Glutamatergic neuron (in vitro differentiated cells): ENCODE measurements around the gene PRKAB1. TPM values are rescaled to one million over a fixed set of nuclear protein-coding genes. Genes with fewer than 3 reads are reported as not detected.

Experiments
- DNase-seq: peaks from one replicate; pipeline ENCODE4 v3.0.0; 2022
- H3K27ac Mint-ChIP-seq: one replicate; pipeline ENCODE4 v1.8.0; 2020; ENCODE audit warnings: mild to moderate bottlenecking, mixed read lengths, inconsistent platforms; ENCODE audit not compliant: unreplicated experiment
- H3K27me3 Mint-ChIP-seq: one replicate; pipeline ENCODE4 v1.8.0; 2020; ENCODE audit warnings: mild to moderate bottlenecking, moderate library complexity, mixed read lengths, inconsistent platforms; ENCODE audit not compliant: unreplicated experiment
- H3K36me3 Mint-ChIP-seq: one replicate; pipeline ENCODE4 v1.8.0; 2020; ENCODE audit warnings: mild to moderate bottlenecking, mixed read lengths, inconsistent platforms; ENCODE audit not compliant: unreplicated experiment
- H3K4me1 Mint-ChIP-seq: one replicate; pipeline ENCODE4 v1.8.0; 2020; ENCODE audit warnings: mild to moderate bottlenecking, low read depth, mixed read lengths, inconsistent platforms; ENCODE audit not compliant: unreplicated experiment
- H3K4me3 Mint-ChIP-seq: one replicate; pipeline ENCODE4 v1.8.0; 2020; ENCODE audit warnings: mild to moderate bottlenecking, mixed read lengths, inconsistent platforms; ENCODE audit not compliant: unreplicated experiment
- H3K9me3 Mint-ChIP-seq: one replicate; pipeline ENCODE4 v1.8.0; 2020; ENCODE audit warnings: mild to moderate bottlenecking, moderate library complexity, mixed read lengths, inconsistent platforms; ENCODE audit not compliant: unreplicated experiment
- CTCF ChIP-seq: fragments of 200-600 bp; sonication (generic); IDR thresholded peaks from one replicate; pipeline ENCODE4 v1.5.0; 2021; ENCODE audit not compliant: partially characterized antibody, unreplicated experiment
- total RNA-seq: library from RNA; stranded (reverse); fragmentation: NEBNext Ultra II Directional; extraction: Animal tissue kit (Norgen Biotek cat#: 25700); gene quantifications from one replicate; pipeline ENCODE4 v1.2.1, GENCODE V29; 2021; ENCODE audit not compliant: unreplicated experiment

The PRKAB1 gene
- total RNA-seq, 1 donor from 2014 or later, result 37.5 TPM

- Mint-ChIP-seq H3K4me1 (no peaks in the 10 kb centered on the region), H3K4me3 (no peak overlapping the region), H3K27me3 (peaks cover 1% of the 10 kb centered on the region), H3K36me3 (no peaks in the 10 kb centered on the region), H3K27ac (no peak overlapping the region), H3K9me3 (no peaks in the 10 kb centered on the region)
- DNase-seq, result no peak
- no peak for TF ChIP-seq CTCF
Measured at GRCh38 chr12:119627019-119627643, 40.8 kb upstream of the PRKAB1 start.

GRCh38 chr12:119627686-119628085 is 40.2 kb upstream of the PRKAB1 start:
- no peaks in the 10 kb centered on the region for H3K4me1 Mint-ChIP-seq
- TF ChIP-seq CTCF, result no peak
- no peak for DNase-seq
- H3K27ac Mint-ChIP-seq, result no peak overlapping the region
- no peaks in the 10 kb centered on the region for H3K36me3 Mint-ChIP-seq
- peaks cover 1% of the 10 kb centered on the region for H3K27me3 Mint-ChIP-seq
- H3K9me3 Mint-ChIP-seq, result no peaks in the 10 kb centered on the region
- no peak overlapping the region for H3K4me3 Mint-ChIP-seq

DNA sequence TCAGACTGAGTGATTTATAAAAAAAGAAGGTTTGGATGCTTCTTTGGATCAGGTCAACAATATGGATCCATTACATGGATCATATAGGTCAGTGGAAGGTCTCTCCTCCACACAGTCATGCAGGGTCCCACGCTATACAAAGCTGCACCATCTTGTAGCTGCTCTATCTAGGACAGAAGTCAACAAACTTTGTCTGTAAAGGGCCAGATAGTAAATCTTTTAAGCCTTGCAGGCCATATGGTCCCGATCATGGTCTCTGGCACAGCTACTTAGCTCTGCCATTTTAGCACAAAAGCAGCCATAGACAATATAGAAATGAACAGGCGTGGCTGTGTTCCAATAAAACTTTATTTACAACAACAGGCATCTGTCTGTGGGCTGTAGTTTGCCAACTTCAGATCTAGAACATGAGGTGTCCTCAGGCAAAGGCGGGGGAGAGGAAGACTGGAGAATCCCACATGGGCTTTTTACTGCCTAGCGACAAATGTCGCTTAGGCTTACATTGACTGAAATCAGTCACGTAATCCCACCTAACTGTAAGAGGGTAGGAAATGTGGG is 37.6 kb upstream of the PRKAB1 start:
- H3K27ac Mint-ChIP-seq, result no peak overlapping the region
- no peak overlapping the region for H3K4me3 Mint-ChIP-seq
- no peaks in the 10 kb centered on the region for H3K9me3 Mint-ChIP-seq
- H3K36me3 Mint-ChIP-seq, result no peaks in the 10 kb centered on the region
- H3K27me3 Mint-ChIP-seq, result peaks cover 3% of the 10 kb centered on the region
- TF ChIP-seq CTCF, result no peak
- no peak for DNase-seq
- H3K4me1 Mint-ChIP-seq, result no peaks in the 10 kb centered on the region

GRCh38 chr12:119630962-119631550 is 36.9 kb upstream of the PRKAB1 start:
- Mint-ChIP-seq H3K9me3 (no peaks in the 10 kb centered on the region), H3K27ac (no peak overlapping the region), H3K27me3 (peaks cover 5% of the 10 kb centered on the region), H3K4me3 (no peak overlapping the region), H3K36me3 (no peaks in the 10 kb centered on the region), H3K4me1 (no peaks in the 10 kb centered on the region)
- TF ChIP-seq CTCF, result no peak
- DNase-seq, result no peak

- Mint-ChIP-seq H3K4me1 (no peaks in the 10 kb centered on the region), H3K4me3 (no peak overlapping the region), H3K27ac (no peak overlapping the region), H3K36me3 (no peaks in the 10 kb centered on the region), H3K27me3 (peaks cover 3% of the 10 kb centered on the region), H3K9me3 (no peaks in the 10 kb centered on the region)
- TF ChIP-seq CTCF, result no peak
- no peak for DNase-seq
Measured at GRCh38 chr12:119631930-119632678, 35.8 kb upstream of the PRKAB1 start.
